Esophagus squamous epithelium (tissue), 4 donors: ENCODE results near the gene PHOX2A.

Source experiments
- CTCF ChIP-seq, 6 experiments: fragments of 450-650 bp in 4 of 6; fragments of 200-600 bp in 2 of 6; sonication (generic) in 2 of 6; IDR thresholded peaks; one replicate each; pipeline ENCODE4 v1.5.1; 2016 to 2019; ENCODE audit warnings: antibody characterized with exemption in 6 of 6, mild to moderate bottlenecking in 4 of 6, moderate library complexity in 4 of 6
- POLR2A ChIP-seq, 4 donors: fragments of 450-650 bp; IDR thresholded peaks; one replicate each; pipeline ENCODE4 v1.6.1; 2017; ENCODE audit warnings: antibody characterized with exemption in 4 of 4, mild to moderate bottlenecking in 4 of 4, moderate library complexity in 3 of 4

GRCh38 chr11:72235351-72236057, 8.5 kb downstream of the PHOX2A start:
- TF ChIP-seq CTCF (IDR thresholded peaks at IDR 0.05) (no peak), POLR2A (IDR thresholded peaks at IDR 0.05) (no peak)
